Measurements from ENCODE around the gene PARL.

PARL gene

GRCh38 chr3:183782576-183783276 is 102.0 kb downstream of the PARL start:
- DNase-seq = no peak

GRCh38 chr3:183781246-183781645 is 103.4 kb downstream of the PARL start:
- DNase-seq = no peak

GRCh38 chr3:183779896-183780465 is 104.7 kb downstream of the PARL start:
- DNase-seq = no peak
